Effector memory CD4-positive, alpha-beta T cell (primary cell): ENCODE data around the gene LRFN3.

Source experiments
- DNase-seq, 3 donors: peaks; one replicate each; pipeline ENCODE4 v3.0.0-alpha.2; 2020
- H3K27ac ChIP-seq: 2 replicates; pipeline ENCODE4 v1.7.0; 2013; ENCODE audit warnings: mild to moderate bottlenecking, low read length, moderate library complexity; ENCODE audit not compliant: insufficient read depth, poor library complexity, severe bottlenecking
- H3K27me3 ChIP-seq: replicated peaks from 2 replicates; pipeline ENCODE4 v1.7.0; 2013; ENCODE audit warnings: mild to moderate bottlenecking, low read length; ENCODE audit not compliant: insufficient read depth, control insufficient read depth, poor library complexity, severe bottlenecking
- H3K36me3 ChIP-seq: 2 replicates; pipeline ENCODE4 v1.7.0; 2013; ENCODE audit warnings: mild to moderate bottlenecking, low read length, moderate library complexity; ENCODE audit not compliant: control insufficient read depth, insufficient read depth
- H3K4me1 ChIP-seq: 2 replicates; pipeline ENCODE4 v1.7.0; 2013; ENCODE audit warnings: low read length, mild to moderate bottlenecking; ENCODE audit not compliant: control insufficient read depth, insufficient read depth, poor library complexity, severe bottlenecking
- H3K4me3 ChIP-seq: 2 replicates; pipeline ENCODE4 v1.7.0; 2013; ENCODE audit warnings: low read length, low read depth, mild to moderate bottlenecking; ENCODE audit not compliant: insufficient read depth, poor library complexity, severe bottlenecking
- H3K9me3 ChIP-seq: 2 replicates; pipeline ENCODE4 v1.7.0; 2013; ENCODE audit warnings: mild to moderate bottlenecking, low read length, moderate library complexity; ENCODE audit not compliant: control insufficient read depth

LRFN3 gene

GRCh38 chr19:35937345-35938281, 1.4 kb downstream of the LRFN3 start:
- no peak for DNase-seq
- peak overlapping the region; percentile 74 for H3K4me3 ChIP-seq
- H3K27ac ChIP-seq: no peak overlapping the region

DNA sequence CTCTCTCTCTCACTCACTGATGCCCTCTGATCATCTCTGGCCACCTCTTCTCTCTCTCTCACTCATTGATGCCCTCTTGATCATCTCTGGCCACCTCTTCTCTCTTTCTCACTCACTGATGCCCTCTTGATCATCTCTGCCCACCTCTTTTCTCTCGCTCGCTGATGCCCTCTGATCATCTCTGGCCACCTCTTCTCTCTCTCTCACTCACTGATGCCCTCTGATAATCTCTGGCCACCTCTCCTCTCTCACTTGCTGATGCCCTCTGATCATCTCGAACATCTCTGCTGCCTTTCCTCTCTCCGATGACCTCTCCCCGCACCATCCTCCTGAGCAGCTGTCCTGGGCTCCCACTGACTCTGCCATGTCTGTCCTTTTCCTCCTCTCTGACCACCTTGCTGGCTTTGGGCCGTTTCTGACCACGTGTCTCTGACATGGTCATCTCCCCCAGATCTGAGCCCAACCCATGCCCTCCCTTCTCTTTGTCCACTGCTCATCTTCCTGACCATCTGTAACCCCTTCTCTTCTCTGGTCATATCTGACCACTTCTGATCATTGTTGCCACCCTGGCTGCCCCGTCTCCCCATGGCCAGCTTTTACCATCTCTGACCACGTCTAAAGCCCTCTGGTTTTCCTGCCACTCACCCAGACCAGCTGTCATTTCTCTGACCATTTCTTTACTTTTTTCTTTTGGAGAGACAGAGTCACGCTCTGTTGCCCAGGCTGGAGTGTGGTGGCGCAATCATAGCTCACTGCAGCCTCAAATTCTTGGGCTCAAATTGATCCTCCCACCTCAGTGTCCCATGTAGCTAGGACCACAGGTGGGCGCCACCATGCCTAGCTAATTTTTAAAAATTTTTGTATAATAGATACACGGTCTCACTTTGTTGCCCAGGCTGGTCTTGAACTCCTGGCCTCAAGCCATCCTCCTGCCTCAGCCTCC, 2.4 kb downstream of the LRFN3 start:
- Histone ChIP-seq H3K27ac (no peak overlapping the region), H3K4me3 (peak overlapping the region; percentile 11), H3K4me1 (peaks cover 28% of the 10 kb centered on the region), H3K9me3 (no peaks in the 10 kb centered on the region), H3K27me3 (no peaks in the 10 kb centered on the region), H3K36me3 (peaks cover 17% of the 10 kb centered on the region)
- no peak for DNase-seq

More at GRCh38 chr19:35937345-35938281, 1.4 kb downstream of the LRFN3 start:
- Histone ChIP-seq H3K4me1 (peaks cover 28% of the 10 kb centered on the region), H3K36me3 (peaks cover 14% of the 10 kb centered on the region), H3K9me3 (no peaks in the 10 kb centered on the region), H3K27me3 (no peaks in the 10 kb centered on the region)

- Histone ChIP-seq H3K4me3 (no peak overlapping the region), H3K4me1 (peaks cover 28% of the 10 kb centered on the region), H3K9me3 (no peaks in the 10 kb centered on the region), H3K36me3 (peaks cover 17% of the 10 kb centered on the region), H3K27ac (no peak overlapping the region), H3K27me3 (no peaks in the 10 kb centered on the region)
- no peak for DNase-seq
Observed at GRCh38 chr19:35939307-35940077, 3.3 kb downstream of the LRFN3 start.

GRCh38 chr19:35940078-35940775, 4.1 kb downstream of the LRFN3 start:
- no peaks in the 10 kb centered on the region for H3K27me3 ChIP-seq
- H3K36me3 ChIP-seq: peaks cover 17% of the 10 kb centered on the region
- DNase-seq: no peak
- no peak overlapping the region for H3K27ac ChIP-seq
- H3K4me1 ChIP-seq: peaks cover 28% of the 10 kb centered on the region
- H3K9me3 ChIP-seq: no peaks in the 10 kb centered on the region
- H3K4me3 ChIP-seq: no peak overlapping the region

GRCh38 chr19:35940839-35941238, 4.7 kb downstream of the LRFN3 start:
- Histone ChIP-seq H3K27ac (no peak overlapping the region), H3K36me3 (peaks cover 17% of the 10 kb centered on the region), H3K4me3 (no peak overlapping the region), H3K27me3 (no peaks in the 10 kb centered on the region), H3K4me1 (peaks cover 22% of the 10 kb centered on the region), H3K9me3 (no peaks in the 10 kb centered on the region)
- no peak for DNase-seq

- Histone ChIP-seq H3K27ac (no peak overlapping the region), H3K36me3 (peaks cover 17% of the 10 kb centered on the region), H3K4me1 (peaks cover 19% of the 10 kb centered on the region), H3K9me3 (no peaks in the 10 kb centered on the region), H3K4me3 (no peak overlapping the region), H3K27me3 (no peaks in the 10 kb centered on the region)
- DNase-seq: no peak
Observed at GRCh38 chr19:35942235-35942634, 6.1 kb downstream of the LRFN3 start.

GRCh38 chr19:35943321-35944301, 7.4 kb downstream of the LRFN3 start:
- no peak for DNase-seq
- Histone ChIP-seq H3K27ac (no peak overlapping the region), H3K27me3 (no peaks in the 10 kb centered on the region), H3K4me1 (peaks cover 7% of the 10 kb centered on the region), H3K4me3 (no peak overlapping the region), H3K9me3 (no peaks in the 10 kb centered on the region), H3K36me3 (peaks cover 17% of the 10 kb centered on the region)

GRCh38 chr19:35944556-35944955, 8.4 kb downstream of the LRFN3 start:
- Histone ChIP-seq H3K36me3 (peaks cover 15% of the 10 kb centered on the region), H3K4me3 (no peak overlapping the region), H3K4me1 (peaks cover 6% of the 10 kb centered on the region), H3K27me3 (no peaks in the 10 kb centered on the region), H3K27ac (no peak overlapping the region), H3K9me3 (no peaks in the 10 kb centered on the region)
- DNase-seq: no peak
